Esophagus squamous epithelium (tissue), 5 donors: ENCODE results near the gene SAMD3. TPM values are rescaled to one million over a fixed set of nuclear protein-coding genes. Genes with fewer than 3 reads are reported as not detected.
"Not testable (repeated sequence)": the region's sequence is repeated elsewhere in the genome, so short reads cannot be mapped to it uniquely, and the experiment has no call there.

Experiments used
- DNase-seq: peaks from one replicate; lab custom pipeline; 2025; lab: John Stamatoyannopoulos, UW
- H3K27ac ChIP-seq, 4 donors: fragments of 200-600 bp; sonication (generic); one replicate each; pipeline ENCODE4 v1.5.1; 2016 to 2019; ENCODE audit warnings: mild to moderate bottlenecking in 1 of 4
- H3K27me3 ChIP-seq, 4 donors: fragments of 200-600 bp; sonication (generic); 1 replicate in 3 of 4; 2 replicates in 1 of 4; pipeline versions ENCODE4 v1.5.1 to v1.6.0; 2017 to 2021; ENCODE audit warnings: antibody characterized with exemption in 1 of 4
- H3K36me3 ChIP-seq, 3 donors: fragments of 200-600 bp; sonication (generic); one replicate each; pipeline ENCODE4 v1.5.1; 2016 to 2019
- H3K4me1 ChIP-seq, 3 donors: fragments of 200-600 bp; sonication (generic); one replicate each; pipeline ENCODE4 v1.5.1; 2017 to 2019
- H3K4me3 ChIP-seq, 4 donors: fragments of 200-600 bp; sonication (generic); 1 replicate in 3 of 4; 2 replicates in 1 of 4; pipeline ENCODE4 v1.5.1; 2016 to 2019; ENCODE audit warnings: mild to moderate bottlenecking in 2 of 4, moderate library complexity in 1 of 4
- H3K9me3 ChIP-seq, 3 donors: fragments of 200-600 bp; sonication (generic); one replicate each; pipeline ENCODE4 v1.5.1; 2016 to 2019
- CTCF ChIP-seq, 6 experiments: fragments of 450-650 bp in 4 of 6; fragments of 200-600 bp in 2 of 6; sonication (generic) in 2 of 6; IDR thresholded peaks; one replicate each; pipeline ENCODE4 v1.5.1; 2016 to 2019; ENCODE audit warnings: antibody characterized with exemption in 6 of 6, mild to moderate bottlenecking in 4 of 6, moderate library complexity in 4 of 6
- POLR2A ChIP-seq, 4 donors: fragments of 450-650 bp; IDR thresholded peaks; one replicate each; pipeline ENCODE4 v1.6.1; 2017; ENCODE audit warnings: antibody characterized with exemption in 4 of 4, mild to moderate bottlenecking in 4 of 4, moderate library complexity in 3 of 4
- WGBS, 2 donors: methylation state at CpG; one replicate each; pipeline ENCODE4 v1.1.5; 2018; 5-methylcytosine and 5-hydroxymethylcytosine counted together
- intact Hi-C: fragments of 100-400 bp; cut with DNase I; formaldehyde crosslinking; loops from one replicate; pipeline ENCODE4 v1.15.0; 2022
- total RNA-seq, 4 donors: library from RNA; depleted of rRNA; stranded (reverse); fragments of >200 nt; gene quantifications; one replicate each; pipeline ENCODE4 v1.1.0, GENCODE V29; 2016
- donor health status: DM: yes; HTN: yes; CAD: no.

The SAMD3 gene
- total RNA-seq, 4 donors from 2014 or later = 0.12 to 3.8 (median 0.67) TPM

- Histone ChIP-seq H3K36me3 (no peaks in the 10 kb centered on the region), H3K27me3 (no peaks in the 10 kb centered on the region), H3K4me1 (no peaks in the 10 kb centered on the region), H3K4me3 (no peak overlapping the region), H3K9me3 (no peaks in the 10 kb centered on the region), H3K27ac (no peak overlapping the region)
- intact Hi-C loops = no loop called here
- no peak for DNase-seq
- no peak for TF ChIP-seq CTCF (IDR thresholded peaks at IDR 0.05)
- no peak for TF ChIP-seq POLR2A (IDR thresholded peaks at IDR 0.05)
- 72 to 87% methylated on average over 7 of the region's 7 CpGs for WGBS, 2 donors
These were observed 22.7 kb downstream of the SAMD3 start for GRCh38 chr6:130200020-130200419.

- intact Hi-C loops = no loop called here
- WGBS, 2 donors = 55 to 80% methylated on average over 2 of the region's 2 CpGs
These were observed 24.2 kb downstream of the SAMD3 start for GRCh38 chr6:130198483-130199035.

GRCh38 chr6:130197816-130198482 lies 24.8 kb downstream of the SAMD3 start:
- intact Hi-C loops, H3K4me3 ChIP-seq, DNase-seq, H3K4me1 ChIP-seq, H3K36me3 ChIP-seq, H3K9me3 ChIP-seq, H3K27ac ChIP-seq, H3K27me3 ChIP-seq: not testable (repeated sequence)
- WGBS, 2 donors = 92 to 96% methylated on average over 8 to 9 of the region's 9 CpGs

More at GRCh38 chr6:130198483-130199035, 24.2 kb downstream of the SAMD3 start:
- no peaks in the 10 kb centered on the region for H3K36me3 ChIP-seq
- no peak overlapping the region for H3K27ac ChIP-seq
- TF ChIP-seq CTCF (IDR thresholded peaks at IDR 0.05) (no peak), POLR2A (IDR thresholded peaks at IDR 0.05) (no peak)
- no peak overlapping the region for H3K4me3 ChIP-seq
- H3K27me3 ChIP-seq = no peaks in the 10 kb centered on the region
- no peaks in the 10 kb centered on the region for H3K4me1 ChIP-seq
- H3K9me3 ChIP-seq = no peaks in the 10 kb centered on the region
- DNase-seq = no peak

- H3K4me3 ChIP-seq, H3K36me3 ChIP-seq, H3K9me3 ChIP-seq, H3K4me1 ChIP-seq, DNase-seq, H3K27ac ChIP-seq, H3K27me3 ChIP-seq, intact Hi-C loops: not testable (repeated sequence)
- 94% methylated on average over 3 of the region's 4 CpGs; no CpG with 5 or more reads in 1 of the 2 donors for WGBS, 2 donors
These were observed 28.3 kb downstream of the SAMD3 start for GRCh38 chr6:130194434-130194833.

- Histone ChIP-seq H3K27ac (no peak overlapping the region), H3K4me3 (no peak overlapping the region), H3K4me1 (peaks cover 0 to 3% (median 0%) of the 10 kb centered on the region in 3 donors), H3K9me3 (no peaks in the 10 kb centered on the region), H3K27me3 (no peaks in the 10 kb centered on the region), H3K36me3 (no peaks in the 10 kb centered on the region)
- no peak for DNase-seq
- intact Hi-C loops = no loop called here
- 65 to 71% methylated on average over 8 of the region's 8 CpGs for WGBS, 2 donors
- TF ChIP-seq POLR2A (IDR thresholded peaks at IDR 0.05) = no peak
- TF ChIP-seq CTCF (IDR thresholded peaks at IDR 0.05) = no peak
These were observed 31.8 kb downstream of the SAMD3 start for GRCh38 chr6:130190701-130191690.
